GM10266 (cell line): ENCODE results near the gene LIMS2.

Experiments used
- DNase-seq: peaks from one replicate; pipeline ENCODE4 v3.0.0; 2012; ENCODE audit errors: extremely low spot score
- CTCF ChIP-seq: IDR thresholded peaks from 2 replicates; pipeline ENCODE4 v1.5.1; 2012; ENCODE audit warnings: mild to moderate bottlenecking, low read depth; ENCODE audit not compliant: control insufficient read depth, insufficient read depth; ENCODE audit errors: missing control alignments

Gene LIMS2

GRCh38 chr2:127673291-127674069 lies 1.9 kb downstream of the LIMS2 start:
- TF ChIP-seq CTCF, result no peak
- no peak for DNase-seq

GRCh38 chr2:127672341-127673224 lies 2.7 kb downstream of the LIMS2 start:
- DNase-seq, result no peak
- no peak for TF ChIP-seq CTCF

GRCh38 chr2:127671557-127672302 lies 3.6 kb downstream of the LIMS2 start:
- no peak for DNase-seq
- TF ChIP-seq CTCF, result no peak

- DNase-seq, result no peak
Measured at GRCh38 chr2:127670957-127671290, 4.4 kb downstream of the LIMS2 start.

GRCh38 chr2:127670055-127670956 lies 5.0 kb downstream of the LIMS2 start:
- no peak for TF ChIP-seq CTCF
- no peak for DNase-seq

More at GRCh38 chr2:127670957-127671290, 4.4 kb downstream of the LIMS2 start:
- no peak for TF ChIP-seq CTCF

GRCh38 chr2:127669056-127669455 lies 6.3 kb downstream of the LIMS2 start:
- no peak for TF ChIP-seq CTCF
- DNase-seq, result no peak
